Activated CD8-positive, alpha-beta memory T cell treated with anti-CD3 and anti-CD28 coated beads for 1 hour (primary cell): ENCODE results near the gene PILRB.

ENCODE experiments used
- DNase-seq, 2 donors: peaks; one replicate each; pipeline ENCODE4 v3.0.0-alpha.2; 2020; ENCODE audit warnings: low read depth in 1 of 2; ENCODE audit errors: extremely low read depth in 1 of 2

Gene PILRB

DNA sequence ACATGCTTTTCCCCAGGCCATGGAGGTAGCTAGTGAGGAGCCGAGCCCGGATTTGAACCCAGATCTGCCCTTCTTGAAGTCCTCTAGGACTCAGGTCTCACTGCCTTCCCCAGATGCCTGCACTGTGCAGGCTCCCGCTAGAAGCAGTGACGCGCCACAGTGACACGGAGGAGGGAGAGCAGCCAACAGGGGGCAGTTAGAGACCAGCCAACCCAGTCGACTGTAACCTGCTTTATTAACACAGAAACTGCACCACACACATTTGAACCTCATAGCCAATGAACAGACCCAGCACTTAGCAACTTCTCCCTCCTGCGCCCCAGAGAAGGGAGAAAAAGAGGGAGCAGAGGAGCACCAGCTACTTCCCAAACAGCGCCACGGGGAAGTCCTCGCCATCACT is 42.7 kb downstream of the PILRB start:
- no peak for DNase-seq

GRCh38 chr7:100401811-100402210 is 43.9 kb downstream of the PILRB start:
- DNase-seq = no peak

DNA sequence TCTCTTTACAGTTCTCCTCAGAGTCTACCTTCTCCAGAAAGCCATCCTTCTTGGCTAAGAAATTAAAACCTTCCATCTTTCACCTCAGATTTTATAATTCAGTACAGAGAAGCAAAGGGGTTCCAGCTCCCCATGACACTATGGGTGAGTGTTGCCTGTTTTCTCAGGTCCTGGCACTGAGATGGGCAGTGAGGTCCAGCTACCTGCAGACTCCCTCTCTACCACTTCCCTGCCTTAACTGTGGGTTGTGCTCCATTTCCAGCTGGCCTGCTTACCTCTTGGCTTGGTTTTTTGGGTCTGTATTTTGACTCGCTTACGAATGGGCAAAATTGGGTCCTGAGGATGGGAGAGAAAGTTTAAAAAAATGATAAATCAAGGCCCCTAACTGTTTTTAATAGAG is 44.3 kb downstream of the PILRB start:
- no peak for DNase-seq

GRCh38 chr7:100406767-100407166 is 48.9 kb downstream of the PILRB start:
- DNase-seq = no peak

GRCh38 chr7:100407285-100408180 is 49.6 kb downstream of the PILRB start:
- no peak for DNase-seq

DNA sequence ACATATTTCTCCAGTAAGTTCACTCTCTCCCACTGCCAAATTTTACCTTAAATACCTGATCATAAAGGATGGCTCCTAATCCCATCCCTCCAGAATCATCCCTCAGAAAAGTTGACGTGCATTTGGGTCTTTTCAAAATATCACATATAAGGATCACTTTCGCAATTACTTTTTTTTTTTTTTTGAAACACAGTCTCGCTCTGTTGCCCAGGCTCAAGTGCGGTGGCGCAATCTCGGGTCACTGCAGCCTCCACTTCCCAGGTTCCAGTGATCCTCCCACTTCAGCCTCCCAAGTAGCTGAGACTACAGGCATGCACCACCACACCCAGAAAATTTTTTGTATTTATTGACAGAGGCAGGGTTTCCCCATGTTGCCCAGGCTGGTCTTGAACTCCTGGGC is 53.2 kb downstream of the PILRB start:
- DNase-seq = no peak

- DNase-seq = no peak
Measured at GRCh38 chr7:100413346-100413745, 55.4 kb downstream of the PILRB start.

DNA sequence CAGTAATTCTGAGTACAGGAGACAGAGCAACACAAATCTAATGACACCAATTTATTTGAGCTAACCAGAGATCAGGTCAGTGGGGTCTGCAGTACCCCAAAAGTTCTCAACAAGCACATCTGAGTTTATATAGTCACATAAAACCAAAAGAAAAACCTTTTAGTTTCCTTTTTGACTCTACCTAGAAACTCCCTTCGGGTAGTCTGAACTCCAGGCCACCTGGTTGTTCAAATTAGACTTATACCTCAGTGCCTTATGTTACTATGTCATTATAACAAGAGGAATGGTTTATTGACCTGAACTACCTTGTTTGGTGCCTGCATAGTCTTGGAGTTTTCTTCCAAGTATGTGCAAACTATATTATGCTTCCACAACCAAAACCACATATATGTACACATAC is 56.0 kb downstream of the PILRB start:
- no peak for DNase-seq

GRCh38 chr7:100415448-100415847 is 57.5 kb downstream of the PILRB start:
- no peak for DNase-seq
